ENCODE data around the gene PCGF1.
A peak's percentile ranks its signal among the peaks of the same experiment; 100 is the strongest.

PCGF1 gene

GRCh38 chr2:74537140-74537539 is 29.6 kb upstream of the PCGF1 start:
- H3K4me3 ChIP-seq (ENCODE audit: control insufficient read depth, low read depth, low read length) = no peak overlapping the region
- no peak for TF ChIP-seq CTCF (IDR thresholded peaks at IDR 0.05; ENCODE audit: control insufficient read depth, insufficient read depth, low read depth, low read length, missing control alignments)
- DNase-seq (ENCODE audit: low read depth) = no peak

GRCh38 chr2:74536166-74536950 is 28.9 kb upstream of the PCGF1 start:
- no peak for DNase-seq (ENCODE audit: low read depth)
- TF ChIP-seq CTCF (IDR thresholded peaks at IDR 0.05; ENCODE audit: control insufficient read depth, insufficient read depth, low read depth, low read length, missing control alignments) = no peak
- H3K4me3 ChIP-seq (ENCODE audit: control insufficient read depth, low read depth, low read length) = no peak overlapping the region

GRCh38 chr2:74535440-74535965 is 28.0 kb upstream of the PCGF1 start:
- no peak overlapping the region for H3K4me3 ChIP-seq (ENCODE audit: control insufficient read depth, low read depth, low read length)
- no peak for DNase-seq (ENCODE audit: low read depth)
- TF ChIP-seq CTCF (IDR thresholded peaks at IDR 0.05; ENCODE audit: control insufficient read depth, insufficient read depth, low read depth, low read length, missing control alignments) = no peak

GRCh38 chr2:74534411-74534810 is 26.9 kb upstream of the PCGF1 start:
- DNase-seq (ENCODE audit: low read depth) = no peak
- TF ChIP-seq CTCF (IDR thresholded peaks at IDR 0.05; ENCODE audit: control insufficient read depth, insufficient read depth, low read depth, low read length, missing control alignments) = no peak
- no peak overlapping the region for H3K4me3 ChIP-seq (ENCODE audit: control insufficient read depth, low read depth, low read length)

- no peak overlapping the region for H3K4me3 ChIP-seq (ENCODE audit: control insufficient read depth, low read depth, low read length)
- TF ChIP-seq CTCF (IDR thresholded peaks at IDR 0.05; ENCODE audit: control insufficient read depth, insufficient read depth, low read depth, low read length, missing control alignments) = no peak
- no peak for DNase-seq (ENCODE audit: low read depth)
Measured at GRCh38 chr2:74533464-74533863, 26.0 kb upstream of the PCGF1 start.

- no peak for DNase-seq (ENCODE audit: low read depth)
- peak; percentile 20 for TF ChIP-seq CTCF (IDR thresholded peaks at IDR 0.05; ENCODE audit: control insufficient read depth, insufficient read depth, low read depth, low read length, missing control alignments)
- H3K4me3 ChIP-seq (ENCODE audit: control insufficient read depth, low read depth, low read length) = no peak overlapping the region
Measured at GRCh38 chr2:74532222-74532621, 24.7 kb upstream of the PCGF1 start.

All from AG09309 (cell line).